Mucosa of rectum (tissue), 2 donors: Measurements from ENCODE around the gene LEMD3.

Source experiments
- H3K27ac ChIP-seq, 2 donors: one replicate each; pipeline ENCODE4 v1.7.0; 2013; ENCODE audit warnings: inconsistent platforms in 2 of 2, low read depth in 2 of 2, low read length in 2 of 2
- H3K27me3 ChIP-seq, 2 donors: one replicate each; pipeline ENCODE4 v1.7.0; 2013; ENCODE audit warnings: low read length in 2 of 2; ENCODE audit not compliant: control insufficient read depth in 2 of 2, insufficient read depth in 2 of 2
- H3K36me3 ChIP-seq, 2 donors: one replicate each; pipeline ENCODE4 v1.7.0; 2013; ENCODE audit warnings: low read length in 2 of 2; ENCODE audit not compliant: control insufficient read depth in 2 of 2, insufficient read depth in 2 of 2
- H3K4me1 ChIP-seq, 2 donors: one replicate each; pipeline ENCODE4 v1.7.0; 2013; ENCODE audit warnings: low read length in 2 of 2, mild to moderate bottlenecking in 1 of 2; ENCODE audit not compliant: control insufficient read depth in 2 of 2, insufficient read depth in 2 of 2
- H3K4me3 ChIP-seq, 2 donors: one replicate each; pipeline ENCODE4 v1.7.0; 2013; ENCODE audit warnings: low read length in 2 of 2
- H3K9ac ChIP-seq, 2 donors: one replicate each; pipeline ENCODE4 v1.7.0; 2013; ENCODE audit warnings: low read length in 2 of 2, low read depth in 1 of 2, mild to moderate bottlenecking in 1 of 2
- H3K9me3 ChIP-seq, 2 donors: one replicate each; pipeline ENCODE4 v1.7.0; 2013; ENCODE audit warnings: low read length in 2 of 2; ENCODE audit not compliant: control insufficient read depth in 2 of 2
- donor health status: healthy.
- donor health status: Normal muscosa, but diverticular disease.

The LEMD3 gene

GRCh38 chr12:65292241-65292640, 122.9 kb downstream of the LEMD3 start:
- H3K27me3 ChIP-seq, result no peaks in the 10 kb centered on the region
- H3K36me3 ChIP-seq, result no peaks in the 10 kb centered on the region
- no peak overlapping the region for H3K9ac ChIP-seq
- H3K27ac ChIP-seq, result no peak overlapping the region
- H3K4me1 ChIP-seq, result no peaks in the 10 kb centered on the region
- H3K4me3 ChIP-seq, result no peak overlapping the region
- no peaks in the 10 kb centered on the region for H3K9me3 ChIP-seq

- H3K27me3 ChIP-seq, result no peaks in the 10 kb centered on the region
- no peak overlapping the region for H3K9ac ChIP-seq
- H3K27ac ChIP-seq, result no peak overlapping the region
- H3K4me1 ChIP-seq, result no peaks in the 10 kb centered on the region
- no peaks in the 10 kb centered on the region for H3K36me3 ChIP-seq
- no peak overlapping the region for H3K4me3 ChIP-seq
- no peaks in the 10 kb centered on the region for H3K9me3 ChIP-seq
Measured at GRCh38 chr12:65293735-65294134, 124.4 kb downstream of the LEMD3 start.

GRCh38 chr12:65294641-65295262, 125.4 kb downstream of the LEMD3 start:
- no peak overlapping the region for H3K4me3 ChIP-seq
- H3K4me1 ChIP-seq, result no peaks in the 10 kb centered on the region
- no peaks in the 10 kb centered on the region for H3K9me3 ChIP-seq
- H3K27me3 ChIP-seq, result no peaks in the 10 kb centered on the region
- H3K9ac ChIP-seq, result no peak overlapping the region
- no peaks in the 10 kb centered on the region for H3K36me3 ChIP-seq
- no peak overlapping the region for H3K27ac ChIP-seq

GRCh38 chr12:65296508-65297265, 127.3 kb downstream of the LEMD3 start:
- Histone ChIP-seq H3K36me3 (no peaks in the 10 kb centered on the region), H3K9ac (no peak overlapping the region), H3K27ac (no peak overlapping the region), H3K27me3 (no peaks in the 10 kb centered on the region), H3K4me1 (no peaks in the 10 kb centered on the region), H3K9me3 (no peaks in the 10 kb centered on the region), H3K4me3 (no peak overlapping the region)
